Hepatocyte (in vitro differentiated cells): ENCODE data around the gene KERA.

Source experiments
- EZH2 ChIP-seq: fragments of 200-600 bp; sonication (generic); IDR thresholded peaks from 2 replicates; pipeline ENCODE4 v1.6.1; 2016; ENCODE audit warnings: antibody characterized with exemption, mild to moderate bottlenecking, borderline replicate concordance
- TF ChIP-seq, protein P1 (sequence below): fragments of 200-600 bp; sonication (generic); IDR thresholded peaks from 2 replicates; pipeline ENCODE4 v1.5.1; 2016; ENCODE audit warnings: antibody characterized with exemption, mild to moderate bottlenecking; ENCODE audit not compliant: poor library complexity

DNA sequence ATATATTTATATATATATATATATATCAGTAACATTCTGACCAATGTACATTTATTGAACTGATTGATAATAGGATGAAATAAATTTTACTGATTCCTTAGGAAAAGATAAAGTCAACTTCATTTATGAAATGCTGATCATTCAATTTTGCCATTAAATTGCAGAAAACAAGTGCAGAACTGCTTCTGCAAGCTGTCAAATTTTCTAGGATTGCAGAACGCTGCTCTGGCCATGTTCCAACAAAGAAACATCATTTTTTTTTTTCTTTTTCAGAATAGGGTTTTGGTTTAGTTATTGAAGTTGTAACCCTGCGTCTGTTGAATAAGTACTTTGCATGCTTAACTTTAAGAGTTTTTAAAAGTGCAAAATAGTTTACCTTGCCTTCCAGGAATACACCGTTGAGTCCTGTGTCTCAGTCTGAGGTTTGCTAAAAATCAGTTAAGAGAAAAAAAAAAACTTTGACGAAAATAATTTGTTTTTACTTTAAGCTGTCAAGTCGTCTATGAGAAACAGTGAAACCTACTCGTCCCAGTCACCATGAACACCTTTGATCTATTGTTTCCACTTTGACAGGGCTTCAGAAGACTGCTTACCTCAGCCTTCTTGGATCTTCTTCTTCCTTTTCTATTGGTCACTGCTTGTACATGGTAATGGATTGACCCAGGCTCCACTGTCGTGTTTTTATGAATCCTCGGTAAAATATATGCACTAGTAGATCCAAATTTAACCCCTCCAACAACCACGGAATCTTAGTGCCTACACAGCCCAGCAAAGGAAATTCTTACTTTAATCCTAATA, at the start of gene KERA:
- TF ChIP-seq, protein P1, sequence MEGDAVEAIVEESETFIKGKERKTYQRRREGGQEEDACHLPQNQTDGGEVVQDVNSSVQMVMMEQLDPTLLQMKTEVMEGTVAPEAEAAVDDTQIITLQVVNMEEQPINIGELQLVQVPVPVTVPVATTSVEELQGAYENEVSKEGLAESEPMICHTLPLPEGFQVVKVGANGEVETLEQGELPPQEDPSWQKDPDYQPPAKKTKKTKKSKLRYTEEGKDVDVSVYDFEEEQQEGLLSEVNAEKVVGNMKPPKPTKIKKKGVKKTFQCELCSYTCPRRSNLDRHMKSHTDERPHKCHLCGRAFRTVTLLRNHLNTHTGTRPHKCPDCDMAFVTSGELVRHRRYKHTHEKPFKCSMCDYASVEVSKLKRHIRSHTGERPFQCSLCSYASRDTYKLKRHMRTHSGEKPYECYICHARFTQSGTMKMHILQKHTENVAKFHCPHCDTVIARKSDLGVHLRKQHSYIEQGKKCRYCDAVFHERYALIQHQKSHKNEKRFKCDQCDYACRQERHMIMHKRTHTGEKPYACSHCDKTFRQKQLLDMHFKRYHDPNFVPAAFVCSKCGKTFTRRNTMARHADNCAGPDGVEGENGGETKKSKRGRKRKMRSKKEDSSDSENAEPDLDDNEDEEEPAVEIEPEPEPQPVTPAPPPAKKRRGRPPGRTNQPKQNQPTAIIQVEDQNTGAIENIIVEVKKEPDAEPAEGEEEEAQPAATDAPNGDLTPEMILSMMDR = no peak
- TF ChIP-seq EZH2 = no peak
